SKM-1 (cell line): Measurements from ENCODE around the gene DGCR6L.
"Not testable (repeated sequence)": the region's sequence is repeated elsewhere in the genome, so short reads cannot be mapped to it uniquely, and the experiment has no call there.

Experiments used
- DNase-seq: peaks from one replicate; lab custom pipeline; 2025; ENCODE audit not compliant: unreplicated experiment; lab: John Stamatoyannopoulos, UW

DGCR6L gene

GRCh38 chr22:20277936-20278635 lies 41.8 kb downstream of the DGCR6L start:
- DNase-seq = not testable (repeated sequence)

- DNase-seq = no peak
Observed at GRCh38 chr22:20276468-20276867, 43.4 kb downstream of the DGCR6L start.

GRCh38 chr22:20275836-20276235 lies 44.0 kb downstream of the DGCR6L start:
- no peak for DNase-seq

GRCh38 chr22:20275325-20275724 lies 44.5 kb downstream of the DGCR6L start:
- not testable (repeated sequence) for DNase-seq

- not testable (repeated sequence) for DNase-seq
Observed at GRCh38 chr22:20274374-20274773, 45.5 kb downstream of the DGCR6L start.

GRCh38 chr22:20273758-20274181 lies 46.1 kb downstream of the DGCR6L start:
- no peak for DNase-seq

GRCh38 chr22:20272700-20273099 lies 47.2 kb downstream of the DGCR6L start:
- DNase-seq = no peak

- no peak for DNase-seq
Observed at GRCh38 chr22:20272174-20272573, 47.7 kb downstream of the DGCR6L start.

- DNase-seq = no peak
Observed at GRCh38 chr22:20271114-20271994, 48.5 kb downstream of the DGCR6L start.

GRCh38 chr22:20270190-20271113 lies 49.4 kb downstream of the DGCR6L start:
- not testable (repeated sequence) for DNase-seq

GRCh38 chr22:20269673-20270072 lies 50.2 kb downstream of the DGCR6L start:
- DNase-seq = not testable (repeated sequence)

- DNase-seq = not testable (repeated sequence)
Observed at GRCh38 chr22:20269201-20269600, 50.7 kb downstream of the DGCR6L start.

- no peak for DNase-seq
Observed at GRCh38 chr22:20268279-20269012, 51.4 kb downstream of the DGCR6L start, which contains the start of gene RTN4R. Gene RTN4R, minus strand, starts transcription at chr22:20268318. Its CDS starts 226 bp downstream, at chr22:20268092.

GRCh38 chr22:20267441-20268278 lies 52.2 kb downstream of the DGCR6L start:
- no peak for DNase-seq

GRCh38 chr22:20266667-20267440 lies 53.0 kb downstream of the DGCR6L start:
- not testable (repeated sequence) for DNase-seq

- not testable (repeated sequence) for DNase-seq
Observed at GRCh38 chr22:20265772-20266666, 53.8 kb downstream of the DGCR6L start.

- no peak for DNase-seq
Observed at GRCh38 chr22:20264614-20265452, 55.0 kb downstream of the DGCR6L start.
